ENCODE measurements around the gene B4GALNT1. TPM values are rescaled to one million over a fixed set of nuclear protein-coding genes. Genes with fewer than 3 reads are reported as not detected.

The B4GALNT1 gene
- polyA plus RNA-seq, 1 donor (not counting 4 experiments of a cell fraction or from before 2014, with no cell fraction given), result 0.08 TPM

DNA sequence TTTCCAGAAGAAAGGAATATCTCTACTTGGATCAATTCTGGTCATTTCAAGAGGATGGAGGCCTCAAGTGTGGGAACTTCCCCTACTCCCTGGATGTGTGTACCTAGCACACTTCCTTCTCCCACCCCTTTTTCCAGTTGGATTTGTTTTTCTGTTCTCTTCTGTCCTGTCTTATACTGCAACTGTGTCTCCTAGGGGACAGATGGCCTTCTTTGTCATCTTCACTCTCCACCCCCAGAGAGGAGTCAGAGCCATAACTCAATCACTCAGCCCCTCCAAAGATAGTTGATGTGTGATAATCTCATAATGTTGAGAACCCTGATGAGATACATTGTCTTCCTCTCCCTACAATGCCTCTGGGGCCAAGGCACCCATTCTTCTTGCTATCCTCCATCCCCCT lies 30.5 kb downstream of the B4GALNT1 start:
- DNase-seq (ENCODE audit: low read depth, low spot score) (no peak), FAIRE-seq (no peak)
- no peak overlapping the region for H3K4me2 ChIP-seq (ENCODE audit: control insufficient read depth, extremely low read depth, insufficient read depth, low read depth, low read length)
- no peak overlapping the region for H3K27ac ChIP-seq (ENCODE audit: control insufficient read depth, insufficient read depth, low read length)
- no peak overlapping the region for H2AFZ ChIP-seq (ENCODE audit: control insufficient read depth, low read length)
- H3K4me1 ChIP-seq (ENCODE audit: control insufficient read depth, extremely low read depth, insufficient read depth, low read length), result peaks cover 12% of the 10 kb centered on the region
- no peaks in the 10 kb centered on the region for H3K9me3 ChIP-seq (ENCODE audit: control insufficient read depth, low read depth, low read length)
- peaks cover 12% of the 10 kb centered on the region for H3K27me3 ChIP-seq (ENCODE audit: control insufficient read depth, extremely low read depth, insufficient read depth, low read length)
- dilution Hi-C loops (cut with MboI; ENCODE audit: extremely low pct_ligation_motif_present, low sequenced_read_pairs), result no loop called here
- H3K9me1 ChIP-seq (ENCODE audit: control insufficient read depth, extremely low read depth, insufficient read depth, low read length), result peaks cover 3% of the 10 kb centered on the region
- no peak overlapping the region for H3K9ac ChIP-seq (ENCODE audit: control insufficient read depth, extremely low read depth, insufficient read depth, low read length)
- no peak for TF ChIP-seq EZH2 (IDR thresholded peaks at IDR 0.05; ENCODE audit: low read length)
- TF ChIP-seq CTCF (optimal IDR thresholded peaks at IDR 0.05 in 1 of 3, IDR thresholded peaks at IDR 0.05 in 1 of 3, conservative IDR thresholded peaks at IDR 0.05 in 1 of 3; ENCODE audit: extremely low read depth in 1 of 3, insufficient read depth in 2 of 3, low read length in 3 of 3), result no peak
- H3K36me3 ChIP-seq (ENCODE audit: control insufficient read depth in 2 of 2, extremely low read depth in 1 of 2, insufficient read depth in 2 of 2, low read length in 2 of 2), result peaks cover 17 to 26% of the 10 kb centered on the region in 2 experiments
- H3K79me2 ChIP-seq (ENCODE audit: control insufficient read depth, insufficient read depth, low read length), result no peaks in the 10 kb centered on the region
- no peaks in the 10 kb centered on the region for H4K20me1 ChIP-seq (ENCODE audit: control insufficient read depth, extremely low read depth, insufficient read depth, low read length)
- no peak overlapping the region for H3K4me3 ChIP-seq (ENCODE audit: control insufficient read depth in 2 of 3, extremely low read depth in 1 of 3, insufficient read depth in 2 of 3, low read depth in 1 of 3, low read length in 3 of 3)

- DNase-seq (ENCODE audit: low read depth, low spot score), result no peak
- dilution Hi-C loops (cut with MboI; ENCODE audit: extremely low pct_ligation_motif_present, low sequenced_read_pairs), result no loop called here
- Histone ChIP-seq H3K9ac (ENCODE audit: control insufficient read depth, extremely low read depth, insufficient read depth, low read length) (no peak overlapping the region), H3K27ac (ENCODE audit: control insufficient read depth, insufficient read depth, low read length) (no peak overlapping the region), H3K27me3 (ENCODE audit: control insufficient read depth, extremely low read depth, insufficient read depth, low read length) (peaks cover 5% of the 10 kb centered on the region), H3K9me3 (ENCODE audit: control insufficient read depth, low read depth, low read length) (no peaks in the 10 kb centered on the region), H3K36me3 (ENCODE audit: control insufficient read depth in 2 of 2, extremely low read depth in 1 of 2, insufficient read depth in 2 of 2, low read length in 2 of 2) (peaks cover 22 to 40% of the 10 kb centered on the region in 2 experiments), H3K4me2 (ENCODE audit: control insufficient read depth, extremely low read depth, insufficient read depth, low read depth, low read length) (no peak overlapping the region), H3K4me3 (ENCODE audit: control insufficient read depth in 2 of 3, extremely low read depth in 1 of 3, insufficient read depth in 2 of 3, low read depth in 1 of 3, low read length in 3 of 3) (no peak overlapping the region), H4K20me1 (ENCODE audit: control insufficient read depth, extremely low read depth, insufficient read depth, low read length) (no peaks in the 10 kb centered on the region), H3K9me1 (ENCODE audit: control insufficient read depth, extremely low read depth, insufficient read depth, low read length) (peaks cover 3% of the 10 kb centered on the region), H3K79me2 (ENCODE audit: control insufficient read depth, insufficient read depth, low read length) (no peaks in the 10 kb centered on the region), H3K4me1 (ENCODE audit: control insufficient read depth, extremely low read depth, insufficient read depth, low read length) (peaks cover 12% of the 10 kb centered on the region), H2AFZ (ENCODE audit: control insufficient read depth, low read length) (no peak overlapping the region)
- FAIRE-seq, result no peak
- TF ChIP-seq EZH2 (IDR thresholded peaks at IDR 0.05; ENCODE audit: low read length), result no peak
- TF ChIP-seq CTCF (optimal IDR thresholded peaks at IDR 0.05 in 1 of 3, IDR thresholded peaks at IDR 0.05 in 1 of 3, conservative IDR thresholded peaks at IDR 0.05 in 1 of 3; ENCODE audit: extremely low read depth in 1 of 3, insufficient read depth in 2 of 3, low read length in 3 of 3), result no peak
Measured at GRCh38 chr12:57600395-57600794, 32.6 kb downstream of the B4GALNT1 start.

All from keratinocyte (primary cell).